HG02938 (cell line): ENCODE results near the gene HOXA3.

ENCODE experiments used
- ATAC-seq: cut with Tn5 transposase; IDR thresholded peaks from one replicate; pipeline ENCODE4 v1.9.1; 2021; ENCODE audit warnings: mild to moderate bottlenecking, moderate library complexity; ENCODE audit not compliant: unreplicated experiment

The HOXA3 gene

GRCh38 chr7:27116962-27117886 lies 35.2 kb downstream of the HOXA3 start:
- ATAC-seq: no peak

GRCh38 chr7:27116031-27116961 lies 36.1 kb downstream of the HOXA3 start:
- no peak for ATAC-seq

GRCh38 chr7:27115221-27116026 lies 37.0 kb downstream of the HOXA3 start:
- ATAC-seq: no peak

- ATAC-seq: no peak
Observed at GRCh38 chr7:27114881-27115220, 37.5 kb downstream of the HOXA3 start.

GRCh38 chr7:27113991-27114769 lies 38.2 kb downstream of the HOXA3 start:
- ATAC-seq: no peak

GRCh38 chr7:27112955-27113949 lies 39.1 kb downstream of the HOXA3 start:
- ATAC-seq: no peak

- no peak for ATAC-seq
Observed at GRCh38 chr7:27112361-27112760, 40.0 kb downstream of the HOXA3 start.

GRCh38 chr7:27111751-27112277 lies 40.6 kb downstream of the HOXA3 start:
- no peak for ATAC-seq

GRCh38 chr7:27111042-27111750 lies 41.2 kb downstream of the HOXA3 start:
- no peak for ATAC-seq

- no peak for ATAC-seq
Observed at GRCh38 chr7:27110186-27111031, 42.0 kb downstream of the HOXA3 start.

GRCh38 chr7:27109466-27110185 lies 42.8 kb downstream of the HOXA3 start:
- ATAC-seq: no peak

- no peak for ATAC-seq
Observed at GRCh38 chr7:27108390-27109127, 43.8 kb downstream of the HOXA3 start.

GRCh38 chr7:27107391-27108381 lies 44.7 kb downstream of the HOXA3 start:
- no peak for ATAC-seq

GRCh38 chr7:27106901-27107240 lies 45.5 kb downstream of the HOXA3 start:
- ATAC-seq: no peak
